Right lobe of liver (tissue), 4 donors: ENCODE results near the gene CUX1.

Experiments
- POLR2A ChIP-seq: fragments of 450-650 bp; IDR thresholded peaks from one replicate; pipeline ENCODE4 v1.6.1; 2017; ENCODE audit warnings: antibody characterized with exemption, mild to moderate bottlenecking
- TF ChIP-seq, protein P1 (sequence below), 4 donors: fragments of 200-600 bp in 3 of 4; fragments of 450-650 bp in 1 of 4; IDR thresholded peaks; one replicate each; pipeline versions ENCODE4 v1.5.1 to v1.8.0; 2016 to 2022; ENCODE audit warnings: antibody characterized with exemption in 4 of 4, mild to moderate bottlenecking in 2 of 4
- donor health status: DM: no; HTN: no; CAD: no.
- donor health status: DM: no; HTN: no; CAD: no.
- donor health status: DM: no; HTN: yes; CAD: no.

DNA sequence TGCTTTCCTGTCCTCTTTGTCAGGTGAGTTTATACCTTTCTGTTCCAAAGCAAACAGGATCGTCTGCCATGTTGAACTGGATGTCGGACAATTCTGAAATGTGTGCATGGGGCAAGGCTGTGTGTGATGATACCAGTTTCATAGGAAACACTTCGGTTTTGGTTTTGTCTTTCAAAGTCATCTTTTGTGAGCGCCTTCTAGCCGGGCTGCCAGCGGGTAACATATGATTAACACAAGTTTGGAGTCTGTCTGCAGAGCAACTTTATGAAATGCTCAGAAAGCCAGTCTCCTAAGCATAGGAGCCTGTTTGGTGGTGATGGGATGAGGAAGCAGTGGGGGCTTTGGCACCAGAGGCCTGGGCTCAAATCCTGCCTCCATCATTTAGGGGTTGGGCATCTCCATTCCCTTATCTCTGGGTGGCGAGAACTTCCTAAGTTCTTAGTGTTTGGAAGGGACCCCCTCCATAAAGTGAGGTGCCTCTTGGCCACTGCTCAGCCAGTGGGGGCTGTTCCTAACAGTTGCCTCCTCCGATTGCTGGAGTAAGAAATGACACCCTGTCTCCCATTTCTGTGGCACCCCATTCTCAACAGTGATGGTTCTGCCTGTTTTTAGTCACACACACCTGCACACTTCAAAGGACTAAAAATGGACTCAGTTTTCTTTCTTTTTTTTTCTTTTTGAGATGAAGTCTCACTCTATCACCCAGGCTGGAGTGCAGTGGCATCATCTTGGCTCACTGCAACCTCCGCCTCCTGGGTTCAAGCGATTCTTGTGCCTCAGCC lies 36.8 kb downstream of the CUX1 start:
- TF ChIP-seq, protein P1, sequence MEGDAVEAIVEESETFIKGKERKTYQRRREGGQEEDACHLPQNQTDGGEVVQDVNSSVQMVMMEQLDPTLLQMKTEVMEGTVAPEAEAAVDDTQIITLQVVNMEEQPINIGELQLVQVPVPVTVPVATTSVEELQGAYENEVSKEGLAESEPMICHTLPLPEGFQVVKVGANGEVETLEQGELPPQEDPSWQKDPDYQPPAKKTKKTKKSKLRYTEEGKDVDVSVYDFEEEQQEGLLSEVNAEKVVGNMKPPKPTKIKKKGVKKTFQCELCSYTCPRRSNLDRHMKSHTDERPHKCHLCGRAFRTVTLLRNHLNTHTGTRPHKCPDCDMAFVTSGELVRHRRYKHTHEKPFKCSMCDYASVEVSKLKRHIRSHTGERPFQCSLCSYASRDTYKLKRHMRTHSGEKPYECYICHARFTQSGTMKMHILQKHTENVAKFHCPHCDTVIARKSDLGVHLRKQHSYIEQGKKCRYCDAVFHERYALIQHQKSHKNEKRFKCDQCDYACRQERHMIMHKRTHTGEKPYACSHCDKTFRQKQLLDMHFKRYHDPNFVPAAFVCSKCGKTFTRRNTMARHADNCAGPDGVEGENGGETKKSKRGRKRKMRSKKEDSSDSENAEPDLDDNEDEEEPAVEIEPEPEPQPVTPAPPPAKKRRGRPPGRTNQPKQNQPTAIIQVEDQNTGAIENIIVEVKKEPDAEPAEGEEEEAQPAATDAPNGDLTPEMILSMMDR (IDR thresholded peaks at IDR 0.05) = no peak
- no peak for TF ChIP-seq POLR2A
